Upper lobe of right lung (tissue), 1 donor: Measurements from ENCODE around the gene BACH1. TPM values are rescaled to one million over a fixed set of nuclear protein-coding genes. Genes with fewer than 3 reads are reported as not detected.
"Not testable (repeated sequence)": the region's sequence is repeated elsewhere in the genome, so short reads cannot be mapped to it uniquely, and the experiment has no call there.

Experiments
- ATAC-seq: fragments of 200-7000 bp; cut with Tn5 transposase; one replicate; pipeline ENCODE4 v1.9.1; 2020; ENCODE audit warnings: mild to moderate bottlenecking, moderate library complexity
- DNase-seq: peaks from one replicate; pipeline ENCODE4 v3.0.0-alpha.2; 2020
- H3K27ac ChIP-seq: fragments of 200-600 bp; one replicate; pipeline ENCODE4 v1.8.0; 2022
- H3K27me3 ChIP-seq: fragments of 200-600 bp; one replicate; pipeline ENCODE4 v1.8.0; 2022; ENCODE audit warnings: mild to moderate bottlenecking
- H3K36me3 ChIP-seq: fragments of 200-600 bp; one replicate; pipeline ENCODE4 v1.8.0; 2022
- H3K4me1 ChIP-seq: fragments of 200-600 bp; one replicate; pipeline ENCODE4 v1.8.0; 2022
- H3K4me3 ChIP-seq: fragments of 200-600 bp; one replicate; pipeline ENCODE4 v1.8.0; 2022; ENCODE audit warnings: mild to moderate bottlenecking
- H3K9me3 ChIP-seq: fragments of 200-600 bp; one replicate; pipeline ENCODE4 v1.8.0; 2022
- CTCF ChIP-seq: fragments of 200-600 bp; IDR thresholded peaks from one replicate; pipeline ENCODE4 v1.8.0; 2022; ENCODE audit warnings: antibody characterized with exemption
- intact Hi-C: fragments of 100-400 bp; cut with DNase I; formaldehyde crosslinking; loops from one replicate; pipeline ENCODE4 v1.11.0; 2022
- total RNA-seq: library from RNA; stranded (reverse); fragmentation: NEBNext Ultra II Directional; extraction: Animal tissue kit (Norgen Biotek cat#: 25700); gene quantifications from one replicate; pipeline ENCODE4 v1.2.1, GENCODE V29; 2021
- donor health status: DM: no; HTN: yes; CAD: no; lungs with severe emphysema.

Gene BACH1
- total RNA-seq, 1 donor from 2014 or later: 125 TPM

GRCh38 chr21:29346771-29347170, 48.0 kb downstream of the BACH1 start:
- peaks cover 6% of the 10 kb centered on the region for H3K36me3 ChIP-seq
- H3K4me1 ChIP-seq: peaks cover 53% of the 10 kb centered on the region
- intact Hi-C loops: no loop called here
- no peak overlapping the region for H3K4me3 ChIP-seq
- H3K27ac ChIP-seq: no peak overlapping the region
- TF ChIP-seq CTCF: no peak
- no peaks in the 10 kb centered on the region for H3K27me3 ChIP-seq
- DNase-seq: no peak
- H3K9me3 ChIP-seq: no peaks in the 10 kb centered on the region
- no peak for ATAC-seq

GRCh38 chr21:29347274-29347681, 48.6 kb downstream of the BACH1 start:
- peaks cover 4% of the 10 kb centered on the region for H3K36me3 ChIP-seq
- peaks cover 53% of the 10 kb centered on the region for H3K4me1 ChIP-seq
- no peaks in the 10 kb centered on the region for H3K9me3 ChIP-seq
- no peak overlapping the region for H3K27ac ChIP-seq
- H3K4me3 ChIP-seq: no peak overlapping the region
- ATAC-seq (peak; percentile 55), DNase-seq (no peak)
- H3K27me3 ChIP-seq: no peaks in the 10 kb centered on the region
- intact Hi-C loops: no loop called here
- TF ChIP-seq CTCF: no peak

- H3K27me3 ChIP-seq: no peaks in the 10 kb centered on the region
- H3K27ac ChIP-seq: no peak overlapping the region
- TF ChIP-seq CTCF: no peak
- H3K36me3 ChIP-seq: no peaks in the 10 kb centered on the region
- ATAC-seq (peak; percentile 61), DNase-seq (no peak)
- peaks cover 42% of the 10 kb centered on the region for H3K4me1 ChIP-seq
- no peaks in the 10 kb centered on the region for H3K9me3 ChIP-seq
- no peak overlapping the region for H3K4me3 ChIP-seq
- intact Hi-C loops: no loop called here
Observed at GRCh38 chr21:29349702-29350101, 51.0 kb downstream of the BACH1 start.

GRCh38 chr21:29350246-29350779, 51.6 kb downstream of the BACH1 start:
- H3K9me3 ChIP-seq: no peaks in the 10 kb centered on the region
- H3K36me3 ChIP-seq: no peaks in the 10 kb centered on the region
- DNase-seq (no peak), ATAC-seq (no peak)
- H3K4me1 ChIP-seq: peaks cover 42% of the 10 kb centered on the region
- H3K4me3 ChIP-seq: no peak overlapping the region
- no peak overlapping the region for H3K27ac ChIP-seq
- TF ChIP-seq CTCF: no peak
- no peaks in the 10 kb centered on the region for H3K27me3 ChIP-seq
- intact Hi-C loops: no loop called here

GRCh38 chr21:29351691-29352090, 53.0 kb downstream of the BACH1 start:
- no peak for TF ChIP-seq CTCF

GRCh38 chr21:29355043-29355710, 56.5 kb downstream of the BACH1 start:
- H3K9me3 ChIP-seq, ATAC-seq, H3K27me3 ChIP-seq, H3K36me3 ChIP-seq, DNase-seq, H3K27ac ChIP-seq, intact Hi-C loops, H3K4me3 ChIP-seq: not testable (repeated sequence)
- H3K4me1 ChIP-seq: peaks cover 25% of the 10 kb centered on the region

More at GRCh38 chr21:29351691-29352090, 53.0 kb downstream of the BACH1 start:
- ATAC-seq (peak; percentile 76), DNase-seq (no peak)
- Histone ChIP-seq H3K4me3 (no peak overlapping the region), H3K9me3 (no peaks in the 10 kb centered on the region), H3K4me1 (peaks cover 51% of the 10 kb centered on the region), H3K36me3 (no peaks in the 10 kb centered on the region), H3K27me3 (no peaks in the 10 kb centered on the region), H3K27ac (no peak overlapping the region)
- intact Hi-C loops: no loop called here

GRCh38 chr21:29356291-29356690, 57.6 kb downstream of the BACH1 start:
- H3K27ac ChIP-seq, H3K36me3 ChIP-seq, H3K9me3 ChIP-seq, H3K27me3 ChIP-seq, DNase-seq, intact Hi-C loops, H3K4me3 ChIP-seq, ATAC-seq: not testable (repeated sequence)
- H3K4me1 ChIP-seq: peaks cover 20% of the 10 kb centered on the region

GRCh38 chr21:29356810-29357209, 58.1 kb downstream of the BACH1 start:
- ATAC-seq, H3K36me3 ChIP-seq, intact Hi-C loops, H3K4me3 ChIP-seq, DNase-seq, H3K27ac ChIP-seq, H3K27me3 ChIP-seq, H3K9me3 ChIP-seq: not testable (repeated sequence)
- H3K4me1 ChIP-seq: peaks cover 17% of the 10 kb centered on the region
